T-helper 1 cell treated with Interleukin-12 subunit alpha and Interleukin-12 subunit beta and Interleukin-4 antibody, amounts not matched to agents 30 ng/mL and 1 ng/mL, for 36 hours (primary cell): Measurements from ENCODE around the gene PTPDC1. TPM values are rescaled to one million over a fixed set of nuclear protein-coding genes. Genes with fewer than 3 reads are reported as not detected.
"Not testable (repeated sequence)": the region's sequence is repeated elsewhere in the genome, so short reads cannot be mapped to it uniquely, and the experiment has no call there.

ENCODE experiments used
- intact Hi-C: fragments of 100-400 bp; cut with micrococcal nuclease; formaldehyde crosslinking; loops from one replicate; pipeline ENCODE4 v1.15.1; 2024
- total RNA-seq: library from RNA; stranded (reverse); gene quantifications from 2 replicates; pipeline ENCODE4 v1.2.3, GENCODE V29; 2022

Gene PTPDC1
- total RNA-seq, 1 donor from 2014 or later: 3.8 TPM

DNA sequence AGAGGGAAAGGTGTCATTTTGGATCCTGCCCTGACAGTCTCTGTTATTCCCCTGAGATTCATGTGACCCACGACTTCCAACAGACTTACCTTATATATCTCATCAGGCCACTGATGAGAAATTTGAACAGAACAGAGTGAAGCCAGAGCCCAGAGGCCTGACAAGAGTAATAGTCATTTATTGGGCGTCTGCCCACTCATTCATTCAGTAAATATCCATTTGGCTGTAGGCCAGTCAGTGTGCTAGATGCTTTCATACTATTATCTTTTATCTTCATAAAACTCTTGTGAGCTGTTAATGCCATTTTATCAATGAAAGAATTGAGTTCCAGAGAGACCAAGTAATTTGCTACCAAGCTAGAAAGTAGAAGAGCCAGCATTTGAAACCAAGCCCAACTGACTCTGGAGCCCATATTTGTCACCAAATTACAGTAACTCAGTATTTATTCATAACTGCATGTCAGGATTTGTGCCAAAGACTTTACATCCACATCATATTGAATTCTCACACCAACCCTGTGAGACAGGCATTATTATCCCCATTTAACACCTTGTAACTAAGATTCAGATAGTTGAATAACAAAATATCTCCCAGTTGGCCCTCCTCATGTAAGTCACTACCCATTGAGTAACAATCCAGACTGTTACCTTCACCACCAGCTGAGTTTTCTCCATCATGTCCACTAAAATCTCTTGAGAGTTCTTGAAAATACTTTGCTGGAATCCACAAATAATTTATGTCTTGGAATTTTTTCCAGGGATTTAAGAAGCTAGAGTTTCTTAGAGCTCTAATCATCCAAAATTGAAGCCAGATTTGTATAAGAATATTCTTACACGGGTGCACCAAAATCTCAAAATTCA is 2.5 kb downstream of the PTPDC1 start:
- intact Hi-C loops: no loop called here

DNA sequence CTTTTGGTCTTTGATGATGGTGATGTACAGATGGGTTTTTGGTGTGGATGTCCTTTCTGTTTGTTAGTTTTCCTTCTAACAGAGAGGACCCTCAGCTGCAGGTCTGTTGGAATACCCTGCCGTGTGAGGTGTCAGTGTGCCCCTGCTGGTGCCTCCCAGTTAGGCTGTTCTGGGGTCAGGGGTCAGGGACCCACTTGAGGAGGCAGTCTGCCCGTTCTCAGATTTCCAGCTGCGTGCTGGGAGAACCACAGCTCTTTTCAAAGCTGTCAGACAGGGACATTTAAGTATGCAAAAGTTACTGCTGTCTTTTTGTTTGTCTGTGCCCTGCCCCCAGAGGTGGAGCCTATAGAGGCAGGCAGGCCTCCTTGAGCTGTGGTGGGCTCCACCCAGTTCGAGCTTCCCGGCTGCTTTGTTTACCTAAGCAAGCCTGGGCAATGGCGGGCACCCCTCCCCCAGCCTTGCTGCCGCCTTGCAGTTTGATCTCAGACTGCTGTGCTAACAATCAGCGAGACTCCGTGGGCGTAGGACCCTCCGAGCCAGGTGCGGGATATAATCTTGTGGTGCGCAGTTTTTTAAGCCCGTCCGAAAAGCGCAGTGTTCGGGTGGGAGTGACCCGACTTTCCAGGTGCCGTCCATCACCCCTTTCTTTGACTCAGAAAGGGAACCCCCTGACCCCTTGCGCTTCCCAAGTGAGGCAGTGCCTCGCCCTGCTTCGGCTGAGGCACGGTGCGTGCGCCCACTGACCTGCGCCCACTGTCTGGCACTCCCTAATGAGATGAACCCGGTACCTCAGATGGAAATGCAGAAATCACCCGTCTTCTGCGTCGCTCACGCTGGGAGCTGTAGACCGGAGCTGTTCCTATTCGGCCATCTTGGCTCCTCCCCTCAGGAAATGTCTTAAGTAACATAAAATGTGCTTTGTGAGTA is 10.2 kb downstream of the PTPDC1 start:
- intact Hi-C loops: not testable (repeated sequence)

DNA sequence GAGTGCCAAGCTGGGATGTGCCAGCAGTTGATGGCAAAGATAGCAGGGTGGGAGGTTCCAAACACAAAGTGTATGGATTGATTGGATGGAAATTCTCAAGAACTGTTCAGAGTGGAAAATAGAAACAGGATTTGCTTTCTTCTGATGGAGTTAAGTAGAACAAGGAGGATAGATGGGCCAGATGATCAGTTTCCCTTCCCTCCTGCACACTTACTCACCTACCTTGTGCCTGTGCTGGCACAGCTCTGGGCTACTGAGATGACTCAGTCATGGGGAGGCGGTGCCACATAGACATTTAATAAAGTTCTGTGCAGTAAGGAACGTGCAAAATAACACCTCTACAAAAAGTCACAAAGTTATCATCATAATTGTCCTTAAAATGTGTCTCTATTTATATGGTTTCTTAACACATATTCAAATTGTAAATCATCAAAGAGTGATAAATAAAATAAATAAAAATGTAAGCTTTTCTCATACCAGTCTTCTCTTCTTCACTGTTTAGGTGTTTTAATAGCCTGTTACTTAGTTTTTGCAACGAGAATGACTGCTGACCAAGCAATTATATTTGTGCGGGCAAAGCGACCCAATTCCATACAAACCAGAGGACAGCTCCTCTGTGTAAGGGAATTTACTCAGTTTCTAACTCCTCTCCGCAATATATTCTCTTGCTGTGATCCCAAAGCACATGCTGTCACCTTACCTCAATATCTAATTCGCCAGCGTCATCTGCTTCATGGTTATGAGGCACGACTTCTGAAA is 12.7 kb downstream of the PTPDC1 start:
- intact Hi-C loops: no loop called here

DNA sequence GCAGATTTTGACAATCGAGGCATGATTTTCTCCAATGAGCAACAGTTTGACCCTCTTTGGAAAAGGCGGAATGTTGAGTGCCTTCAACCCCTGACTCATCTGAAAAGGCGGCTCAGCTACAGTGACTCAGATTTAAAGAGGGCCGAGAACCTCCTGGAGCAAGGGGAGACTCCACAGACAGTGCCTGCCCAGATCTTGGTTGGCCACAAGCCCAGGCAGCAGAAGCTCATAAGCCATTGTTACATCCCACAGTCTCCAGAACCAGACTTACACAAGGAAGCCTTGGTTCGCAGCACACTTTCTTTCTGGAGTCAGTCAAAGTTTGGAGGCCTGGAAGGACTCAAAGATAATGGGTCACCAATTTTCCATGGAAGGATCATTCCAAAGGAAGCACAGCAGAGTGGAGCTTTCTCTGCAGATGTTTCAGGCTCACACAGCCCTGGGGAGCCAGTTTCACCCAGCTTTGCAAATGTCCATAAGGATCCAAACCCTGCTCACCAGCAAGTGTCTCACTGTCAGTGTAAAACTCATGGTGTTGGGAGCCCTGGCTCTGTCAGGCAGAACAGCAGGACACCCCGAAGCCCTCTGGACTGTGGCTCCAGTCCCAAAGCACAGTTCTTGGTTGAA is 13.6 kb downstream of the PTPDC1 start:
- intact Hi-C loops: no loop called here

DNA sequence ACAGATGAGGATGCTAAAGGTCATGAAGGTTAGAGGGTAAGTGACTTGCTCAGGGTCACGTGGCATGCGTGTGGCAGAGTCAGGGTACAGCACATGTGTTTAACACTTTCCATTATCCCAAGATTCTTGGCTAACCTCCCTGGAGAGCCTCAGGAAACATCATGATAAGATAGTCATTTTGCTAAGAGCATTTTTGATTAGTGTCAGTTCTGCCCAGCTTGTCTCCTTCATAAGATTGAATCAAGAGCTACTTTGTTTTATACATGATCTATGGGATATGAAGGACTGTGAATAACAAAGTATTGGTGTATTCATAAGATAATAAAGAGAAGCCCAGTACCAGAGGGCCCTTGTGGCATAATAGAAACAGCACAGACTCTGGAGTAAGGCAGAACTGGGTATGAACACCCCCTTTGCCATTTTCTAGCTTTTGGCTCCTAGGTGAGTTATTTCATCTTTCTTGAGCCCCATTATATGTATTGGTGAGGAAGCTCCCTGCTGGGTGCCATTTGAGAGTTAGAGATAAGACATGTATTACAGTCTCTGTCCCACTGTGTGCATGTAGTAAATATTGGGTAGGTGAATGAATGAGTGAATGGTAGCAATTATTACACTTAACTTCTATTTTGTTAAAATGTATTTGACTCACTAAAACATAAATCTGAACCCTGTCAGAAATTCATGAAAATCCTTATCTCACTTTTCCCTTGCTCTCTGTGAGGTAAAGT is 16.1 kb downstream of the PTPDC1 start:
- intact Hi-C loops: no loop called here

DNA sequence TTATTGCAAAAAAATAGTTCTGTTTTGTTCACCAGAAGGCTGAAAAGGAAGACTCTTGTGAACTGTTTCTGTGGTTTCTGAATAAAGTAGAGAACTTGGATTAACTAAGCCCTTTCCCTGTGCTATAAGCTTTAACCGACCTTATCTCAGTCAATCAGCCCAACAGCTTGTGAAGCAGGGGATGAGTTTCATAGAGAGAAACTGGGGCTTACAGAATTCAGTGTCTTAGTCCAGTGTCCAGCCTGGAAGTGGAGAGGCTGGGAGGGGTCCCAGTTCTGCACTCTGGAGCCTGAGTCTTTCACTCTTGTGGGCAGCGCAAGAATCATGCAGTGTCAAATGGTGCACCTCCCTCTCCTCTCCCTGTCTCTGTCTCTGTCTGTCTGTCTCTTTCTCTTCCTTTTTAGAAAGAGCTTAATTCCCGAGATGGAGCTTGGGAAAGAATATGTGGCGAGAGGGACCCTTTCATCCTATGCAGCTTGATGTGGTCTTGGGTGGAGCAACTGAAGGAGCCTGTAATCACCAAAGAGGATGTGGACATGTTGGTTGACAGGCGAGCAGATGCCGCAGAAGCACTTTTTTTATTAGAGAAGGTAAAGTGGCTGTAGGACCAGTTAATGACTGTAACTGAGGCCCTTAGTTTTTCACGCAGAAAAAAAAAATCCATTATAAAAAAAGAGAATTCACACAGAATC is 17.0 kb downstream of the PTPDC1 start:
- intact Hi-C loops: no loop called here

DNA sequence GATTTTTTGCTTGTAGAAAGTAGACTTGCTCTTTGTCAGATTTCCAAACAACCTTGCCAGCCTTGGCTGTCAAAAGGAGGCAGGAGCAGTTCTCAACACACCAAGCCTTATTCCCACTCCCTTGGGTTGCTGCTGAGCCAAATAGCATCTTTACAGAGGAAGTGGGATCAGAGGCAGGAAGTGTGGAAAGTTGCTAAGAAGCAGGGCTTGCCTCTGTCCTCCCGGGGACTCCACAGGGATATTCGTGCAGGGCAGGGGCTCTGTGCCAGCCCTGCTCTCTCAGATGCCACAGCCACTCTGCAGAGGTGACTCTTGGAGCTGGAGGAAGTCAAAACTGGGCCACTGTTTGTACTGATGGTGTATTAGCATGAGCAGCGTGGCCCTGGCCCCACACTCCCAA is 24.3 kb downstream of the PTPDC1 start:
- intact Hi-C loops: no loop called here

DNA sequence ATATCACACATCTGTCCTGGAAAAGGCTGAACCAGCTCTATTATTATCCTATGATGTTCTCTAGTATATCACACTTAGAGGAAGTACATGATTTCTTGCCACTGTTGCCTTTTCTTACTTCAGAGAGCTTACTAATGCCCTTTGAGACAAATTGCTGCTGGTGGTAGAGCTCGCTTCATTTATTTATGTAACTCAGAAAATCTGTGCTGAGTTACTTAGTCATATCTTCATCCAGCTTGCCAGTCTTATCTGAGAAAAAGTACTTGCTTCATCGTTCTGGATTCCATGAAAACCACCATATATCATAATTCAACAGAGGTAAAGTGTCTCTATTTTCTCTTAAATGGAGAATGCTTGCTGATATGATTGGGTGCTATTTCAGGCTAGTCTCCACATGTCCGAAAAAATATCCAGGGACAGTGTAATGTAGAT is 26.6 kb downstream of the PTPDC1 start:
- intact Hi-C loops: no loop called here

DNA sequence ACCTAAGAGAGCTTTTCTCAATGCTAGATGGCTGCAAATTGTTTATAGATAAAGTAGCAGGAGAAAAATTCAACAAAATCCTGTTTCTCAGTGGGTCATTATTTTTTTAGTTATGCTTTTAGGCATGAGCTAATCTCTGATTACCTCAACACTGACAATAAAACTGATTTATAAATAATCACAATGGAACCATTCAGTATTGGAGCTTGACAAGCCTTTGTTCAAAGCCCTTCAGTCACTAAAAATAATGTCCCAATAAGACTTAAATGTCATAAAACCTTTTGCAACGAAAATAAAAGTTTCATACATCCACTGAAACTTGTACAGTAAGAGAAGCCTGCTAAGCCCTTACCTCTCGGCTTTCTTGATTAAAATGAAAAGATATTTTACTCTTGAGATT is 27.2 kb downstream of the PTPDC1 start:
- intact Hi-C loops: no loop called here

DNA sequence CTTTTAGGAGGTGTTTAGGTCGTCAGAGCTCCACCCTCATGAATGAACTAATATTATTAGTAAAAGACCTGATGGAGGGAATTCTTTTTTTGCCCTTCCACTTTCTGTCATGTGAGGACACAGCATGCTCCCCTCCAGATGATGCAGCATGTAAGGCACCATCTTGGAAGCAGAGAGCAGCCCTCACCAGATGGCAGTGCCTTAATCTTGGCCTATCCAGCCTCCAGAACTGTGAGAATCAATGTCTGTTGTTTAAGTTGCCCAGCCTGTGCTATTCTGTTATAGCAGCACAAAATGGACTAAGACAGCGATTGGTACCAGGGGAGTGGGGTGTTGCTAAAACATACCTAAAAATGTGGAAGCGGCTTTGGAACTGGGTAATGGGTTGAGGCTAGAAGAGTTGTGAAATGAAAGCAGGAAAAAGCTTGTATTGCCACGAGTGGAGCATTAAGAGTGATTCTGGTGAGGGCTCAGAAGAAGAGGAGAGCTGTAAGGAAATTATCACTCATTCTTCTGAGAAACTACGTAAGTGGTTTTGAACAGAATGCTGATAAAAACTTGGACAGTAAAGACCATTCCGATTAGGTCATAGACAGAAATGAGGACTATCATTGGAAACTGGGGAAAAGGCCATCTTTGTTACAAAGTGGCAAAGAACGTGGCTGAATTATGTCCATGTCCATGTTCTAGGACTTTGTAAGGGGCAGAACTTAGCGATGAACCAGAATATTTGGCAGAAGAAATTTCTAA is 28.6 kb downstream of the PTPDC1 start:
- intact Hi-C loops: no loop called here

DNA sequence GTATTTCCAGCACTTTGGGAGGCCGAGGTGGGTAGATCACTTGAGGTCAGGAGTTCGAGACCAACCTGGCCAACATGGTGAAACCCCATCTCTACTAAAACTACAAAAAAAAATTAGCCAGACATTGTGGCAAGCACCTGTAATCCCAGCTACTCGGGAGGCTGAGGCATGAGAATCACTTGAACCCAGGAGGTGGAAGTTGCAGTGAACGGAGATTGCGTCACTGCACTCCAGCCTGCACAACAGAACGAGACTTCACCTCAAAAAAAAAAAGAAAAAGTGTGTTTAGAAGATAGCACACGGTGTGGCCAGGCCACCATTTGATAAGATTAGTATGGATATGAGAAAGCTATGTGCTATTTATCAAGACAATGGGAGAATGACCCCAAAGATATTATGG is 35.8 kb downstream of the PTPDC1 start:
- intact Hi-C loops: not testable (repeated sequence)

DNA sequence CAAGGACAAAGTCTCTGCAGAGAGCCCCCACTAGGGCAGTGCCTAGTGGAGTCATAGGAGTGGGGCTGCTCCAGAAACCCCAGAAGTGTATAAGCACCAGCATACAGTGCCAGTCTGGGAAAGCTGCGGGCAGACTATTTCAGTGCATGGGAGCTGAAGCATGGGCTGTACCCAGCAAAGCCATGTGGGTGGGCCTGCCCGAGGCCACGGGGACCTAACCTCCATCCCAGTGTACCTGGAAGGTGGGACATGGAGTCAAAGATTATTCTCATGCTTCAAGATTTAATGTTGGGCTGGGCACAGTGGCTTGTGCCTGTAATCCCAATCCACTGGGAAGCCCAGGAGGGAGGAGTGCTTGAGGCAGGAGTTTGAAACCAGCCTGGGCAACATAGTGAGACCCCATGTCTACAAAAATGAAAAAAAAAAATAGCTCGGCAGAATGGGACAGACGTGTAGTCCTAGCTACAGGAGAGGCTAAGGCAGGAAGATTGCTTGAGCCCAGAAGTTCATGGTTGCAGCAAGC is 36.7 kb downstream of the PTPDC1 start:
- intact Hi-C loops: no loop called here

DNA sequence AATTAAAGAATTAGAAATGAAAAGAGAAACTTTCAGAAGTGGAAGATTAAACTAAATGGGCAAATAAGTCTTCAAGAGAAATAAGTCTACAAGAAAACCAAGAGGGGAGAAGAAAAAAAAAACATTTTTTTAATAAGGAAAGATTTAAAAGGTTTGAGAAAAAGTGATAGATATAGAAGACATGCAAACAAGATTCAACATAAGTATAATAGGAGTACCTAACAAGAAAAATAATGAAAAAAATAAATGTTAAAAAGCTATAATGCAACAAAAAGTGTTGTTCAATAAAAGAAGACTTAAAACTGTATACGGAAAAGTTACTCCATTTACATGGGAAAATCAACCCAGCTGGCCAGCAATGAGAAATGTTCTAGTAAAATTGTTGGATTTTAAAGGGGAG is 42.6 kb downstream of the PTPDC1 start:
- intact Hi-C loops: no loop called here

DNA sequence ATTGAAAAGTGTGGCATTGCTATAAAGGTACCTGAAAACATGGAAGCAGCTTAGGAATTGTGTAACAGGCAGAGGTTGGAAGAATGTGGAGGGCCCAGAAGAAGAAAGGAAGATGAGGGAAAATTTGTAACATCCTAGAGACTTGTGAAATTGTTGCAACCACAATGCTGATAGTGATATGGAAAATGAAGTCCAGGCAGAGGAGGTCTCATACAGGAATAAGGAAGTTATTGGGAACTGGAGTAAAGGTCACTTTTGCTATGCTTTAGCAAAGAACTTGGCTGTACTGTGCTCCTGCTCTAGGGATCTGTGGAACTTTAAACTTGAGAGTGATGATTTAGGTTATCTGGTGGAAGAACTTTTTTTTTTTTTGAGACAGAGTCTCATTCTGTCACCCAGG is 43.5 kb downstream of the PTPDC1 start:
- intact Hi-C loops: no loop called here

DNA sequence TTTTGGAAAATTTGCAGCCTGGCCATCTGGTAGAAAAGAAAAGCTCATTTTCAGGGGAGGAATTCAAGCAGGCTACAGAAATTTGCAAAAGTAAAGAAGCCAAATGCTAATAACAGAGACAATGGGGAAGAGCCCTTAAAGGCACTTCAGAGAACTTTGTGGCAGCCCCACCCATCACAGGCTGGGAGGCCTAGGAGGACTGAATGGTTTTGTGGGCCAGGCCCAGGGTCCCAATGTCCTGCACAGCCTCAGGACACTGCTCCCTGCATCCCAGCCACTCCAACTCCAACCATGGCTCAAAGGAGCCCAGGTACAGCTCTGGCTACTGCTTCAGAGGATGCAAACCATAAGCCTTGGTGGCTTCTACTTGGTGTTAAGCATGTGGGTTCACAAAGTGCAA is 44.3 kb downstream of the PTPDC1 start:
- intact Hi-C loops: no loop called here

DNA sequence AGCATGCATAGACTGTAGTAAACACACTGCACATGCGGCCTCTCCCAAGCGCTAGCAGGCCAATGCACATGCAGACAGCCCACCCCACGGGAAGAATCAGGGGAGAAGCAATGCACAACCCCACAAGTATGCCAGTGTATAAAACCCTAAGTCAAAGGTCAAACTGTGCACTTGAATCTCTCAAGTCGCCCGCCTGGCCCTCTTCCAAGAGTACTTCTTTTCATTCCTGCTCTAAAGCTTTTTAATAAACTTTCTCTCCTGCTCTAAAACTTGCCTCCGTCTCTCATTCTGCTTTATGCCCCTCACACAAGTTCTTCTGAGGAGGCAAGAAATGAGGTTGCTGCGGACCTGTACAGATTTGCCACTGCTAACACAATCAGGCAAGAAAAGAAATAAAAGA is 50.4 kb downstream of the PTPDC1 start:
- intact Hi-C loops: no loop called here

DNA sequence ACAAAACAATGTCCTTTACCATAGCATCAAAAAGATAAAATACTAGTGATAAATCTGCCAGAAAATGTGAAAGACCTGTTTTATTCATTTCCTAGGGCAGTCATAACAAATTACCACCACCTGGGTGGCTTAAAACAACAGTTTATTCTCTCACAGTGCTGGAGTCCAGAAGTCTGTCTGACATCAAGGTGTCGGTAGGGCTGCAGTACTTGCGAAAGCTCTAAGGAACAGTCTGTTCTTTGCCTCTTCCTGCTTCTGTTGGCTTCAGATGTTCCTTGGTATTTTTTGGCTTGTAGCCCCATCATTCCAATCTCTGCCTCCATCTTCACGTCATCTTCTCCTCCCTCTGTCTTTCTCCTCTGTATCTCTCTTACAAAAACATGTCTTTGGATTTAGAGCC is 51.0 kb downstream of the PTPDC1 start:
- intact Hi-C loops: no loop called here

DNA sequence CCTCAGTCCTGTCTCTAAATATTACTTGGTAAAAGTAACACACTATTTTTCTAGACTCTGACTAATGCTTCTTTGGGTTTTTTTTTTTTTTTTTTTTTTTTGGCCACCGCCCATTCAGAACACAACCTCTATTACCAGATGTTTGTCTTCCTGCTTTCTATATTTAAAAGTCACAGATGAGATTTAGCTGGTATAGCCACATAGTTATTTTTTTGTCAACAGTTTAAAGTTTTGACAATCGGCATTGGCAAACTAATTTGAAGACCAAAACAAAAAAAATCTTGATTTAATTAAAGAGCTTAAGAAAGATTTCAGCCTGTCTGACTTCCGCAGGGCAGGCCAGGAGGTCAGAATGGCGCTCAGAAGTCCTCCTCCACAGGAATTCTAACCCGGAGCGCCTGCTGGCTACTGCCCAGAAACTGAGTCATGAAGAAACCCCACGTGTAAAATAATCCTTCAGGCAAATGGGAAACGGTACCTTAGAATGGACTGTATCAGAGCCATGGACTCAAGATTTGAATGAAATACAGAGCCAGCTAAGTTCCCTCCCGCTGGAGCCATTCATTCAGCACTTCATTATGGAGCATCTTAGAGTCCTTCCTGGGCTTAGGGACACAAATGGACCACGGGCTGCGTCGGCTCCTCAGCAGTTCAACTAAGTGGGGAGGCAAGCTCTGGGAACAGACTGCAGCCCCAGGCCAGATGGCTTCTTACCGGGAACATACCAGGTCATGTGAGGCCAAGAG is 55.6 kb downstream of the PTPDC1 start:
- intact Hi-C loops: no loop called here
